ENCODE data around the gene MID2. TPM values are rescaled to one million over a fixed set of nuclear protein-coding genes. Genes with fewer than 3 reads are reported as not detected.

MID2 gene
- total RNA-seq, 1 donor from 2014 or later = 7.2 TPM

DNA sequence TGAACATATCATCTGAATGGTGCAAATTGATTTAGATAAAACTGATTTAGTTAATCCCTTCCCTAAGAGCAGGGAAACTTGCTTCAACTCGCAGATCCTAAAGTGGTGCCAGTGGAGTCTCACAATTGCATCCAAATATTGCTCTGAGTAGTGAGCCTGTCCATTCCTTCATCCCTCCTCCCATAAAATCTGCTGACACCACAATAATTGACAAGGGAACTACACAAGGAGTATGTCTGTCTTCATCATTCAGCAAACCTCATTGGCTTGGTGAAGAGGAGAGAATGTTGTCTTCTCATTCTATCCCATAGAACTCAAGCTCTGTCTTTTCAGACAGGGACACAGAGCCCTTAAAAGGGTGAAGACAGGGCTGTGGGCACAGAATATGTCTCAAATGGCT is 4.2 kb downstream of the MID2 start:
- H3K27me3 Mint-ChIP-seq (ENCODE audit: unreplicated experiment) = no peaks in the 10 kb centered on the region
- H3K36me3 Mint-ChIP-seq (ENCODE audit: low read depth, unreplicated experiment) = no peaks in the 10 kb centered on the region
- peaks cover 11% of the 10 kb centered on the region for H3K4me1 Mint-ChIP-seq (ENCODE audit: unreplicated experiment)
- no peak overlapping the region for H3K27ac Mint-ChIP-seq (ENCODE audit: unreplicated experiment)
- no peak overlapping the region for H3K4me3 Mint-ChIP-seq (ENCODE audit: unreplicated experiment)
- H3K9me3 Mint-ChIP-seq (ENCODE audit: unreplicated experiment) = no peaks in the 10 kb centered on the region
- TF ChIP-seq, protein P1, sequence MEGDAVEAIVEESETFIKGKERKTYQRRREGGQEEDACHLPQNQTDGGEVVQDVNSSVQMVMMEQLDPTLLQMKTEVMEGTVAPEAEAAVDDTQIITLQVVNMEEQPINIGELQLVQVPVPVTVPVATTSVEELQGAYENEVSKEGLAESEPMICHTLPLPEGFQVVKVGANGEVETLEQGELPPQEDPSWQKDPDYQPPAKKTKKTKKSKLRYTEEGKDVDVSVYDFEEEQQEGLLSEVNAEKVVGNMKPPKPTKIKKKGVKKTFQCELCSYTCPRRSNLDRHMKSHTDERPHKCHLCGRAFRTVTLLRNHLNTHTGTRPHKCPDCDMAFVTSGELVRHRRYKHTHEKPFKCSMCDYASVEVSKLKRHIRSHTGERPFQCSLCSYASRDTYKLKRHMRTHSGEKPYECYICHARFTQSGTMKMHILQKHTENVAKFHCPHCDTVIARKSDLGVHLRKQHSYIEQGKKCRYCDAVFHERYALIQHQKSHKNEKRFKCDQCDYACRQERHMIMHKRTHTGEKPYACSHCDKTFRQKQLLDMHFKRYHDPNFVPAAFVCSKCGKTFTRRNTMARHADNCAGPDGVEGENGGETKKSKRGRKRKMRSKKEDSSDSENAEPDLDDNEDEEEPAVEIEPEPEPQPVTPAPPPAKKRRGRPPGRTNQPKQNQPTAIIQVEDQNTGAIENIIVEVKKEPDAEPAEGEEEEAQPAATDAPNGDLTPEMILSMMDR (IDR thresholded peaks at IDR 0.05; ENCODE audit: unreplicated experiment) = no peak
- DNase-seq (ENCODE audit: low spot score) = no peak

- Mint-ChIP-seq H3K4me1 (ENCODE audit: unreplicated experiment) (peaks cover 11% of the 10 kb centered on the region), H3K36me3 (ENCODE audit: low read depth, unreplicated experiment) (no peaks in the 10 kb centered on the region), H3K9me3 (ENCODE audit: unreplicated experiment) (no peaks in the 10 kb centered on the region), H3K27ac (ENCODE audit: unreplicated experiment) (no peak overlapping the region), H3K4me3 (ENCODE audit: unreplicated experiment) (no peak overlapping the region), H3K27me3 (ENCODE audit: unreplicated experiment) (no peaks in the 10 kb centered on the region)
- TF ChIP-seq, protein P1 (IDR thresholded peaks at IDR 0.05; ENCODE audit: unreplicated experiment) = no peak
- DNase-seq (ENCODE audit: low spot score) = no peak
Observed at GRCh38 chrX:107831071-107831730, 5.5 kb downstream of the MID2 start.

DNA sequence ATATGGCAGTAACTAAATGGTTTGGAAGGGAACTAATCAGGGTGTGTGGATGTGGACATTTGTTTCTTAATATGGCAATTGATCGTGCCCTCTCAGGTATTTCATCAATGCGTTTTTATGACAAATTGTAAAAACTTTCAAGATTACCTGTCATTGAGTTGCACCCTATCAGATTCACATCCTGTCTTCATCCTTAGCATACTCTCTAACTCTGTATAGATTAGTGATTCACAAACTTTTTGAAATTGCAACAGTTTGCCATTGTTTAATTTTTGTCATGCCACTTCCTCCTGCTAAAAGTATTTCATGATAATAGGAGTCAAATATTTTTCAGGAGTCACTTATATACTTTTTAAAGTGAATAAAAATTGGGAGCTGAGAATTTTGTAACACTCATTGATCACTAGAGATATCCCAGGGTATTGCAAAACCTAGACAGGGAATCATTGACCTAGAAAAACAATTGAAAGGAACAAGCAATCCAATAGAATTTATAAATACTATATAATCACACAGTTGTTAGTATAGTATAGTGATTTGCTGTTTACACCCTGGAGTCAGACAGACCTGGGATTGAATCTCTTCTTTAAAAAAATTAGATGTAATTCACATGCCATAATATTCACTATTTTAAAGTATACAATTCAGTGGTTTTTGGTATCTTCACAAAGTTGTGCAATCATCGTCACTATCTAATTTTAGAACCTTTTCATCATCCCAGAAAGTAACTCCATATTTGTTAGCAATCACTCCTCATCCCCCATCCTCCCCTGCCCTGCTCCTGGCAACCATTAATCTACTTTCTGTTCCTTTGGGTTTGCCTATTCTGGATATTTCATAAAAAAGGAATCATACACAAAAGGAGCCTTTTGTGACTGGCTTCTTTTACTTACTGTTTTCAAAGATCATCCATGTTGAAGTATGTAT is 8.9 kb downstream of the MID2 start:
- DNase-seq (ENCODE audit: low spot score) = no peak
- H3K4me1 Mint-ChIP-seq (ENCODE audit: unreplicated experiment) = no peaks in the 10 kb centered on the region
- H3K9me3 Mint-ChIP-seq (ENCODE audit: unreplicated experiment) = no peaks in the 10 kb centered on the region
- no peaks in the 10 kb centered on the region for H3K36me3 Mint-ChIP-seq (ENCODE audit: low read depth, unreplicated experiment)
- no peak overlapping the region for H3K4me3 Mint-ChIP-seq (ENCODE audit: unreplicated experiment)
- no peaks in the 10 kb centered on the region for H3K27me3 Mint-ChIP-seq (ENCODE audit: unreplicated experiment)
- TF ChIP-seq, protein P1 (IDR thresholded peaks at IDR 0.05; ENCODE audit: unreplicated experiment) = no peak
- no peak overlapping the region for H3K27ac Mint-ChIP-seq (ENCODE audit: unreplicated experiment)

- H3K36me3 Mint-ChIP-seq (ENCODE audit: low read depth, unreplicated experiment) = no peaks in the 10 kb centered on the region
Observed at GRCh38 chrX:107836958-107837357, 11.3 kb downstream of the MID2 start.

More at GRCh38 chrX:107836958-107837357, 11.3 kb downstream of the MID2 start:
- no peak overlapping the region for H3K4me3 Mint-ChIP-seq (ENCODE audit: unreplicated experiment)
- DNase-seq (ENCODE audit: low spot score) = no peak
- TF ChIP-seq, protein P1 (IDR thresholded peaks at IDR 0.05; ENCODE audit: unreplicated experiment) = no peak
- no peaks in the 10 kb centered on the region for H3K9me3 Mint-ChIP-seq (ENCODE audit: unreplicated experiment)
- no peak overlapping the region for H3K27ac Mint-ChIP-seq (ENCODE audit: unreplicated experiment)
- no peaks in the 10 kb centered on the region for H3K27me3 Mint-ChIP-seq (ENCODE audit: unreplicated experiment)
- no peaks in the 10 kb centered on the region for H3K4me1 Mint-ChIP-seq (ENCODE audit: unreplicated experiment)
